IMR-90 (cell line): Measurements from ENCODE around the gene POLR1A. TPM values are rescaled to one million over a fixed set of nuclear protein-coding genes. Genes with fewer than 3 reads are reported as not detected.

Experiments used
- ATAC-seq: fragments of 200-7000 bp; cut with Tn5 transposase; 2 replicates; pipeline ENCODE4 v1.9.1; 2020; ENCODE audit warnings: low read depth, mild to moderate bottlenecking, moderate library complexity
- BruUV-seq: library from RNA; stranded (reverse); fragments of 400-500 nt; replicated peaks from 2 replicates; lab custom pipeline; 2021; lab: Mats Ljungman, UMichigan
- CTCF ChIA-PET: fragments of 300-600 bp; formaldehyde crosslinking; extraction: SDS; loops from one replicate; lab custom pipeline; 2021; ENCODE audit warnings: antibody characterized with exemption; lab: Yijun Ruan, JAX
- POLR2A ChIA-PET: fragments of 300-600 bp; sonication (Branson Sonifier 250); formaldehyde crosslinking; loops from one replicate; lab custom pipeline; 2022; ENCODE audit warnings: antibody characterized with exemption; ENCODE audit not compliant: unreplicated experiment; lab: Charles Lee
- DNase-seq: peaks from one replicate; pipeline ENCODE4 v3.0.0; 2013
- H2AFZ ChIP-seq: replicated peaks from 2 replicates; pipeline ENCODE3; 2013; ENCODE audit warnings: low read length, mild to moderate bottlenecking; ENCODE audit not compliant: poor library complexity
- H2AK5ac ChIP-seq: 2 replicates; pipeline ENCODE4 v1.6.1; 2013; ENCODE audit warnings: low read depth, low read length, inconsistent platforms
- H2AK9ac ChIP-seq: replicated peaks from 2 replicates; pipeline ENCODE3; 2013; ENCODE audit warnings: mild to moderate bottlenecking, low read depth, low read length, moderate library complexity; ENCODE audit not compliant: poor library complexity
- H2BK120ac ChIP-seq: 2 replicates; pipeline ENCODE4 v1.6.1; 2013; ENCODE audit warnings: low read depth, low read length, inconsistent platforms
- H2BK15ac ChIP-seq: 3 replicates; pipeline ENCODE4 v1.6.1; 2013; ENCODE audit warnings: low read depth, low read length, inconsistent platforms
- H2BK20ac ChIP-seq: 2 replicates; pipeline ENCODE4 v1.6.1; 2013; ENCODE audit warnings: low read depth, mild to moderate bottlenecking, inconsistent platforms, low read length, moderate library complexity
- H2BK5ac ChIP-seq: 2 replicates; pipeline ENCODE4 v1.6.1; 2013; ENCODE audit warnings: mild to moderate bottlenecking, low read depth, low read length, inconsistent platforms; ENCODE audit not compliant: poor library complexity, severe bottlenecking
- H3K14ac ChIP-seq: replicated peaks from 2 replicates; pipeline ENCODE4 v1.6.1; 2013; ENCODE audit warnings: low read depth, low read length, inconsistent platforms
- H3K18ac ChIP-seq: 2 replicates; pipeline ENCODE4 v1.6.1; 2013; ENCODE audit warnings: low read depth, low read length, control low read depth
- H3K23ac ChIP-seq: 2 replicates; pipeline ENCODE4 v1.6.1; 2013; ENCODE audit warnings: low read depth, low read length, inconsistent platforms
- H3K27ac ChIP-seq: 2 replicates; pipeline ENCODE4 v1.5.1; 2013; ENCODE audit warnings: mild to moderate bottlenecking, control low read depth, low read length; ENCODE audit not compliant: insufficient read depth
- H3K27me3 ChIP-seq: 2 replicates; pipeline ENCODE4 v1.6.1; 2013; ENCODE audit warnings: low read length; ENCODE audit not compliant: control insufficient read depth, insufficient read depth
- H3K36me3 ChIP-seq: 2 replicates; pipeline ENCODE4 v1.6.1; 2013; ENCODE audit warnings: low read length, mixed read lengths; ENCODE audit not compliant: control insufficient read depth, insufficient read depth
- H3K4ac ChIP-seq: 2 replicates; pipeline ENCODE4 v1.6.1; 2013; ENCODE audit warnings: low read depth, low read length, inconsistent platforms
- H3K4me1 ChIP-seq: 2 replicates; pipeline ENCODE4 v1.6.1; 2013; ENCODE audit warnings: low read length, mixed read lengths; ENCODE audit not compliant: control insufficient read depth, insufficient read depth
- H3K4me2 ChIP-seq: 2 replicates; pipeline ENCODE4 v1.6.1; 2013; ENCODE audit warnings: low read depth, mild to moderate bottlenecking, control low read depth, low read length, moderate library complexity
- H3K4me3 ChIP-seq: 2 replicates; pipeline ENCODE4 v1.5.1; 2013; ENCODE audit warnings: low read depth, mild to moderate bottlenecking, control low read depth, low read length, moderate library complexity; ENCODE audit not compliant: insufficient read depth
- H3K56ac ChIP-seq: 2 replicates; pipeline ENCODE4 v1.6.1; 2013; ENCODE audit warnings: low read length, inconsistent platforms; ENCODE audit not compliant: insufficient read depth; ENCODE audit errors: extremely low read depth
- H3K79me1 ChIP-seq, 2 experiments: 2 replicates each; pipeline ENCODE4 v1.6.1; 2013; ENCODE audit warnings: low read length in 2 of 2, inconsistent platforms in 1 of 2, low read depth in 1 of 2
- H3K9ac ChIP-seq: 2 replicates; pipeline ENCODE4 v1.6.1; 2013; ENCODE audit warnings: low read depth, low read length, control low read depth
- H3K9me1 ChIP-seq: 2 replicates; pipeline ENCODE4 v1.6.1; 2013; ENCODE audit warnings: low read length, inconsistent platforms; ENCODE audit not compliant: insufficient read depth
- H3K9me3 ChIP-seq: 2 replicates; pipeline ENCODE4 v1.6.1; 2013; ENCODE audit warnings: low read length; ENCODE audit not compliant: control insufficient read depth, insufficient read depth
- H4K20me1 ChIP-seq: 2 replicates; pipeline ENCODE4 v1.6.1; 2013; ENCODE audit warnings: low read length, inconsistent platforms; ENCODE audit not compliant: insufficient read depth
- H4K5ac ChIP-seq: 2 replicates; pipeline ENCODE4 v1.6.1; 2013; ENCODE audit warnings: mild to moderate bottlenecking, low read depth, low read length, control low read depth
- H4K8ac ChIP-seq, 2 experiments: 2 replicates each; pipeline ENCODE4 v1.6.1; 2013; ENCODE audit warnings: low read depth in 2 of 2, low read length in 2 of 2, control low read depth in 1 of 2, inconsistent platforms in 1 of 2
- H4K91ac ChIP-seq: 2 replicates; pipeline ENCODE4 v1.6.1; 2013; ENCODE audit warnings: low read depth, low read length, inconsistent platforms; ENCODE audit not compliant: insufficient read depth
- BHLHE40 ChIP-seq: fragments of 150-350 bp; IDR thresholded peaks from 2 replicates; pipeline ENCODE4 v1.6.1; 2016; ENCODE audit warnings: mild to moderate bottlenecking, low read depth, low read length
- CEBPB ChIP-seq: IDR thresholded peaks from 2 replicates; pipeline ENCODE4 v1.6.1; 2012; ENCODE audit warnings: low read depth, low read length, improper control_type of control experiment
- CHD1 ChIP-seq: IDR thresholded peaks from 2 replicates; pipeline ENCODE4 v1.6.1; 2012; ENCODE audit warnings: low read depth, low read length, improper control_type of control experiment
- CTCF ChIP-seq: conservative IDR thresholded peaks from 2 replicates; pipeline ENCODE4 v1.5.1; 2012; ENCODE audit warnings: mild to moderate bottlenecking, low read depth, low read length, improper control_type of control experiment
- MAFK ChIP-seq: IDR thresholded peaks from 2 replicates; pipeline ENCODE4 v1.6.1; 2012; ENCODE audit warnings: low read depth, low read length, improper control_type of control experiment
- MAZ ChIP-seq: IDR thresholded peaks from 2 replicates; pipeline ENCODE4 v1.6.1; 2012; ENCODE audit warnings: low read depth, mild to moderate bottlenecking, low read length, improper control_type of control experiment, moderate library complexity, borderline replicate concordance
- MXI1 ChIP-seq: IDR thresholded peaks from 2 replicates; pipeline ENCODE4 v1.6.1; 2012; ENCODE audit warnings: low read depth, mild to moderate bottlenecking, low read length, moderate library complexity, borderline replicate concordance
- NFE2L2 ChIP-seq: fragments of 150-350 bp; IDR thresholded peaks from 2 replicates; pipeline ENCODE4 v1.6.1; 2016; ENCODE audit warnings: low read depth, mild to moderate bottlenecking, low read length
- RCOR1 ChIP-seq: IDR thresholded peaks from 2 replicates; pipeline ENCODE4 v1.6.1; 2012; ENCODE audit warnings: mild to moderate bottlenecking, low read length, improper control_type of control experiment; ENCODE audit not compliant: insufficient replicate concordance
- USF2 ChIP-seq: fragments of 150-350 bp; IDR thresholded peaks from 2 replicates; pipeline ENCODE4 v1.6.1; 2017; ENCODE audit warnings: mild to moderate bottlenecking, antibody characterized with exemption, low read length, low read depth
- WGBS, 2 experiments: methylation state at CpG; one replicate each; pipeline versions ENCODE4 v1.1.5 to v1.1.7; 2013; ENCODE audit warnings: missing lambda C conversion rate in 2 of 2; ENCODE audit not compliant: insufficient read length in 1 of 2; ENCODE audit errors: extremely low coverage in 2 of 2; 5-methylcytosine and 5-hydroxymethylcytosine counted together
- dilution Hi-C: fragments of 300-500 bp; cut with HindIII; formaldehyde crosslinking; loops from one replicate; pipeline ENCODE4 v1.14.3; 2018; ENCODE audit warnings: low sequenced_read_pairs; ENCODE audit not compliant: unreplicated experiment
- in situ Hi-C: fragments of 300-500 bp; cut with MboI; formaldehyde crosslinking; loops from 3 replicates; pipeline ENCODE4 v1.14.3; 2019; ENCODE audit warnings: low sequenced_read_pairs, inconsistent platforms, mixed read lengths
- intact Hi-C: fragments of 100-400 bp; cut with micrococcal nuclease; formaldehyde crosslinking; loops from 2 replicates; pipeline ENCODE4 v1.10.0; 2022
- polyA plus RNA-seq, 3 experiments: library from polyadenylated mRNA; depleted of rRNA; stranded (reverse); fragments of >200 nt; gene quantifications; 2 replicates each; pipeline ENCODE4 v1.2.3, GENCODE V29; 2012; ENCODE audit warnings: low replicate concordance in 1 of 3
- total RNA-seq: library from RNA; depleted of rRNA; stranded (reverse); fragments of >200 nt; gene quantifications from 2 replicates; pipeline ENCODE4 v1.2.3, GENCODE V29; 2012

The POLR1A gene
- total and polyA plus RNA-seq, 2 of the 4 experiments (the other 2 are of a cell fraction), result 7.6 to 27.4 TPM

- no peak for TF ChIP-seq CTCF
- TF ChIP-seq NFE2L2, result no peak
- TF ChIP-seq CEBPB, result no peak
These were observed 29.8 kb downstream of the POLR1A start (continued) for GRCh38 chr2:86075886-86076285.

GRCh38 chr2:86074811-86075210 lies 30.9 kb downstream of the POLR1A start:
- Histone ChIP-seq H3K56ac (no peak overlapping the region), H3K4ac (no peak overlapping the region), H3K79me1 (peaks cover 0 to 11% of the 10 kb centered on the region in 2 experiments; a peak in 1 of 4 replicates), H4K8ac (no peak overlapping the region), H2AK5ac (no peak overlapping the region), H3K4me1 (peaks cover 1% of the 10 kb centered on the region; the same call in 1 of the 2 replicates), H4K20me1 (no peaks in the 10 kb centered on the region), H3K18ac (no peak overlapping the region), H3K9ac (no peak overlapping the region), H3K27ac (no peak overlapping the region), H3K27me3 (no peaks in the 10 kb centered on the region), H2AFZ (no peak overlapping the region), H3K23ac (no peak overlapping the region), H3K14ac (no peak overlapping the region), H2BK20ac (no peak overlapping the region), H3K9me1 (no peaks in the 10 kb centered on the region), H4K5ac (no peak overlapping the region), H3K36me3 (peaks cover 48% of the 10 kb centered on the region), H3K9me3 (no peaks in the 10 kb centered on the region), H3K4me2 (no peak overlapping the region), H2BK15ac (no peak overlapping the region), H2BK120ac (no peak overlapping the region), H4K91ac (no peak overlapping the region), H2AK9ac (no peak overlapping the region), H3K4me3 (no peak overlapping the region), H2BK5ac (no peak overlapping the region)
- TF ChIP-seq MAZ (no peak), BHLHE40 (no peak), RCOR1 (no peak), CHD1 (no peak), USF2 (no peak), MXI1 (no peak), MAFK (no peak)
- 96% methylated on average over 12 of the region's 15 CpGs; no CpG with 5 or more reads in 1 of the 2 experiments for WGBS, 2 experiments
- ATAC-seq (no peak), DNase-seq (no peak)
- no TSS peak for BruUV-seq
- in situ Hi-C loops (loop anchor here (5.0 kb wide), 2 partner anchors 248 to 353 kb away; no protein-coding TSS in a partner anchor), intact Hi-C loops (loop anchor here (5.0 kb wide), 1 partner anchor 38 kb away; no protein-coding TSS in a partner anchor), dilution Hi-C loops (no loop called here)
- CTCF ChIA-PET, result no interaction called here
- POLR2A ChIA-PET, result no interaction called here
